Stimulated activated CD8-positive, alpha-beta memory T cell treated with anti-CD3 and anti-CD28 coated beads, Interleukin-4, amount 100 ng/mL, for 48 hours (primary cell): Measurements from ENCODE around the gene ZC3H7A.
"Not testable (repeated sequence)": the region's sequence is repeated elsewhere in the genome, so short reads cannot be mapped to it uniquely, and the experiment has no call there.

Experiments used
- DNase-seq: peaks from one replicate; pipeline ENCODE4 v3.0.0-alpha.2; 2020

ZC3H7A gene

GRCh38 chr16:11797166-11797956 is at the start of gene ZC3H7A:
Gene ZC3H7A (minus strand): TSS chr16:11797258. CDS start chr16:11782354, 14,904 bp downstream.
- DNase-seq, result peak; percentile 94

DNA sequence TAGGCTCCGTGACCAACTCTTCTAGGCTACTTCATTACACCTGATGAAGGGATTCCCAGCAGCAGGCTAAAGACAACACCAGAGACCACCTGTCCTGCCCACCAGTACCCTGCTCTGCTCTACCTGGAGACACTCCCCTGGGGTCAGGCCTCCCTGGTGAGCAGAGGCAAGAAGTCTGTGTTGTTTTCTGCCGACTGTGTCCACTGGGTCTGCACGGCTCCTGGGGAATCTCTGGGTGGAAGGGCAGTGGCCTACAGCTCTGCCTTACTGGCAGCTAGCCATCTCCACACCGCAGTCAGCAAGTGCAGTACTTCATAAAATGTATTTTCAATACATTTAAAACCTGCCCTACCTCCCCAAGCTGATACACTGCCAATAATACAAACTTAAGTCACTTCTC is 47.4 kb upstream of the ZC3H7A start:
- no peak for DNase-seq

DNA sequence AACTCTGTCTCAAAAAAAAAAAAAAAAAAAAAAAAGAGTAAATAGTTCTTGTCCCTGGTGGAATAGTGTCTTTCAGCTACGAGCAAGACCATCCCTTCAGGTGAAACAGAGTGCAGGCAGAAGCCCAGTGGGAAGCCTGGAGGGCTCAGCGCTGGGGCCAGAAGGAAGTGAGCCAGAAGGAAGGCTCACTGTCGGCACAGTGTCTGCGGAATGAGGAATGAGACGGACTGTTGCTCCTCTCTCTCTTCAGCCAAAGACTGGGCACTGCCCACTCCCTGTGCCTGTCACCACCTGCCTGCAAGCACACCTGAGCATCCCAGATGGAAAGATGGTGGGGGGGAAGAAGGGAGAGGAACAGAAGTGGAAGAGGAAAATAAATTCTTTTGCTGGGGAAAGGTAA is 46.8 kb upstream of the ZC3H7A start:
- DNase-seq, result no peak

GRCh38 chr16:11843206-11843605 is 46.1 kb upstream of the ZC3H7A start:
- DNase-seq, result no peak

DNA sequence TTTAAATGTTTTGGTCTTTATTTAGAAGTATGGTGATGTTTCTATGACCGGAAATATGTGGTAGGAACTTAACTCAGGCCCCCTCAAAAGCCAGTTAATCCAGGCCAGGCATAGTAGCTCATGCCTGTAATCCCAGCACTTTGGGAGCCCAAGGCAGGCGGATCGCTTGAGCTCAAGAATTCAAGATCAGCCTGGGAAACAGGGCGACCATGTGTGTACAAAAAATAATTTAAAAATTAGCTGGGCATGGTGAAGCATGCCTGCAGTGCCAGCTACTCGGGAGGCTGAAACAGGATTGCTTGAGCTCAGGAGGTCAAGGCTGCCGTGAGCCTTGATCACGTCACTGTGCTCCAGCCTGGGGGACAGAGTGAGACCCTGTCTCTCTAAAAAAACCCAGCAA is 44.0 kb upstream of the ZC3H7A start:
- no peak for DNase-seq

- DNase-seq, result no peak
These were observed 39.7 kb upstream of the ZC3H7A start for GRCh38 chr16:11836650-11837244.

DNA sequence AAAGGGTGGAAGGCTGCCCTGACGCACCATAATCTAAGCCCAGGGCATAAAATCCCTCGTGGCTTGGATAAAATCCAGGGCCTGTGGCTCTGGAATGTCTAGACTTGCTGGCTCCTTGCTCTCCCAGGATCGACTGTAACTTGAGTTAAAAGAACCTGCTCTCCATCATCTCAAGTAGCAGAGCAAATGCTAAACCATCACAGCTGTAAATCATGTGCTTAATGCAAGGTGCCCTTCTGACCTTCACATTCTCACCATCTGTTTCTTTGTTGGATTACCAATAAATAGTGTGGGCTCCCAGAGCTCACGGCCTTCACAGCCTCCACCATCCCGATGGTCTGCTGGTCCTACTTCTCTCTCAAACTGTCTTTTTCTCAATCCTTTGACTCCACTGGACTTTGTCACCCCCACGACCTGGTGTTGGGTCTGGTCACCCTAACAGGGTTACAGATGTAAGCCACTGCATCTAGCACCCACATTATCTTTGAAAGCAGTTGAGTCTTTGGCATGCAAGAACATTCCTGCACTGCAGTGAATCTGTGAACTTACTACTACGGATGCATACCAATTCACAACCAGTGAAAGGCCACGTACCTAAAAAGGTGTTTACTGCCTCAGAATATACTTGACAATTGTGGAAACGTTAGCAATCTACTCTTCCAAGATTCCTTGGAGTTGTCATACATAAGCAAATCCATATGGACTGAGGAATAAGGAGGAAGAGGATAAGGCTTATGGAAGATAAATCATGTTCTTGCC is 39.0 kb upstream of the ZC3H7A start:
- DNase-seq, result no peak

DNA sequence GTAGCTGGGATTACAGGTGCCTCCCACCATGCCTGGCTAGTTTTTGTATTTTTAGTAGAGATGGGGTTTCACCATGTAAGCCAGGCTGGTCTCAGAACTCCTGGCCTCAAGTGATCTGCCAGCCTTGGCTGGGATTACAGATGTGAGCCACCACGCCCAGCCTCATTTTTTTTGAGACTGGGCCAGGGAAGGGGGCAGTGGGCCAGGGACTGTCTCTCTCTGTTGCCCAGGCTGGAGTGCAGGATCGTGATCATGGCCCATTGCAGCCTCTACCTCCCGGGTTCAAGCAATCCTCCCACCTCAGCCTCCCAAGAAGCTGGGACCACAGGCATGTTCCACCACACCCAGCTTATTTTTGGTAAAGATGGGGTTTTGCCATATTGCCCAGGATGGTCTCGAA is 38.3 kb upstream of the ZC3H7A start:
- DNase-seq, result no peak

GRCh38 chr16:11833951-11834695 is 37.1 kb upstream of the ZC3H7A start:
- no peak for DNase-seq

GRCh38 chr16:11828696-11829095 is 31.6 kb upstream of the ZC3H7A start:
- DNase-seq, result no peak

- not testable (repeated sequence) for DNase-seq
These were observed 28.6 kb upstream of the ZC3H7A start for GRCh38 chr16:11825520-11826165.

GRCh38 chr16:11824362-11824761 is 27.3 kb upstream of the ZC3H7A start:
- DNase-seq, result no peak

DNA sequence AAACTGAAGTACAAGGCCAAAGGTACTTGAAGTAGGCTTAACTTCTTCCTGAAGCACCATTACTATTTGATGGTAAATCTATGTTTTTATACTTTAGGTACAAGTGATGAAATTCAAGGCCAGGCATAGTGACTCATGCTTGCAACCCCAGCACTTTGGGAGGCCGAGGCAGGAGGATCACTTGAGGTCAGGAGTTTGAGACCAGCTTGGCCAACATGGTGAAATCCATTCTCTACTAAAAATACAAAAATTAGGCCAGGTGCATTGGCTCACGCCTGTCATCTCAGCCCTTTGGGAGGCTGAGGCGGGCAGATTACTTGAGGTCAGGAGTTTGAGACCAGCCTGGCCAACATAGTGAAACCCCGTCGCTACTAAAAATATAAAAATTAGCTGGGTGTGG is 26.6 kb upstream of the ZC3H7A start:
- DNase-seq, result not testable (repeated sequence)

DNA sequence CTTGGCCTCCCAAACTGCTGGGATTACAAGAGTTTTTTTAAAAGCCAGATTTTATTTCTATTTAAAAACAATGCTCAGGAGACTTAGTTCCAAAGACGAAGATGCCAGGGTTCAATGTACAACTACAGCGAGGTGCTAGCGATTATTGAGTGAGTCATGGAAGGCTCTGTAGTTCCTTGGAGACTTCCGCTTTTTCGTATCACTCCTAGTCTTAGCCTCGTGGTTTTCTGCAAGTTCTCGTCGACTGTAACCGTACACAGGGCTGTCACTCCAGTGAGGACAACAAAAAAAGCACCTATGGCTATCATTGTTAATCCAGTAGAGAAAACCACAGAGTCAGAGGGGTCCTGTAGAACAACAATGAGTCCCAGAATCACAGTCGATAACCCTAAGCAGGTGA is 22.7 kb upstream of the ZC3H7A start:
- DNase-seq, result no peak

DNA sequence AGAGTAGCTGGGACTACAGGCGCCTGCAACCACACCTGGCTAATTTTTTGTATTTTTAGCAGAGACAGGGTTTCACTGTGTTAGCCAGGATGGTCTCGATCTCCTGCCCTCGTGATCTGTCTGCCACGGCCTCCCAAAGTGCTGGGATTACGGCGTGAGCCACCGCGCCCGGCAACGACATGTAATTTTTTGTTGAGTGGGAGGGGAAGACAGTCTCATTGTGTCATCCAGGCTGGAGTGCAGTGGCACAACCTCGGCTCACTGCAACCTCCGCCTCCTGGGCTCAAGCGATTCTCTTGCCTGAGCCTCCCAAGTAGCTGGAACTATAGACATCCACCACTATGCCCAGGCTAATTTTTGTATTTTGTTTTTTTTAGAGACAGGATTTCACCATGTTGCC is 21.9 kb upstream of the ZC3H7A start:
- DNase-seq, result not testable (repeated sequence)

GRCh38 chr16:11816123-11816522 is 19.1 kb upstream of the ZC3H7A start:
- no peak for DNase-seq

DNA sequence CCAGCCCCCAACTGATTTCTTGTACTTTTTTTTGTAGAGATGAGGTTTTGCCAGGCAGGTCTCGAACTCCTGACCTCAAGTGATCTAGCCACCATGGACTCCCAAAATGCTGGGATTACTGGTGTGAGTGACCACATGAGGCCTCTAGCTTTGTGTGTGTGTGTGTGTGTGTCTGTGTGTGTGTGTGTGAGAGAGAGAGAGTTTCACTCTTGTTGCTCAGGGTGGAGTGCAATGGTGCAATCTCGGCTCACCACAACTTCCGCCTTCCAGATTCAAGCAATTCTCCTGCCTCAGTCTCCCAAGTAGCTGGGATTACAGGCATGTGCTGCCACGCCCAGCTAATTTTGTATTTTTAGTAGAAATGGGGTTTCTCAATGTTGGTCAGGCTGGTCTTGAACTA is 17.7 kb upstream of the ZC3H7A start:
- DNase-seq, result not testable (repeated sequence)

- DNase-seq, result no peak
These were observed 9.7 kb upstream of the ZC3H7A start for GRCh38 chr16:11806721-11807120.

DNA sequence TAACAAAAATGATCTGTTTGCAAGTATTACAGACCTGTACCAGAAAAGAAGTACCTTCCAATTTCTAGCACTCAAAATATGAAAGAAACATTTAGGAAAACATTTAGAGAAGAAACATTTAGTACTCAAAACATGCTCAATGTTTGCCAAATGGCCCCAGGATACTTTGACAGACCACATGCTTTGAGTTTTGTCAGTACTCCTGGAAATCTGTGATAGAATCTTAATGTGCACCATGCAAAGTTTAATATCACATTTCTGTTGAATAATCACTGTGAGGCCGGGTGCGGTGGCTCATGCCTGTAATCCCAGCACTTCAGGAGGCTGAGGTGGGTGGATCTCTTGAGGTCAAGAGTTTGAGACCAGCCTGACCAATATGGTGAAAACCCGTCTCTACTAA is 8.5 kb upstream of the ZC3H7A start:
- DNase-seq, result no peak

GRCh38 chr16:11801481-11802021 is 4.5 kb upstream of the ZC3H7A start:
- DNase-seq, result no peak

GRCh38 chr16:11800382-11800718 is 3.3 kb upstream of the ZC3H7A start:
- no peak for DNase-seq
